CD4-positive, alpha-beta T cell treated with Interleukin-17A for 4 hours (primary cell): ENCODE results near the gene LANCL3.
"Not testable (repeated sequence)": the region's sequence is repeated elsewhere in the genome, so short reads cannot be mapped to it uniquely, and the experiment has no call there.

Source experiments
- DNase-seq: peaks from one replicate; pipeline ENCODE4 v3.0.0-alpha.2; 2020; ENCODE audit warnings: mixed read lengths

Gene LANCL3

GRCh38 chrX:37571426-37572107 is at the start of gene LANCL3:
LANCL3 (plus strand) TSS chrX:37571661; CDS start chrX:37571871, 210 bp downstream.
- DNase-seq = not testable (repeated sequence)

DNA sequence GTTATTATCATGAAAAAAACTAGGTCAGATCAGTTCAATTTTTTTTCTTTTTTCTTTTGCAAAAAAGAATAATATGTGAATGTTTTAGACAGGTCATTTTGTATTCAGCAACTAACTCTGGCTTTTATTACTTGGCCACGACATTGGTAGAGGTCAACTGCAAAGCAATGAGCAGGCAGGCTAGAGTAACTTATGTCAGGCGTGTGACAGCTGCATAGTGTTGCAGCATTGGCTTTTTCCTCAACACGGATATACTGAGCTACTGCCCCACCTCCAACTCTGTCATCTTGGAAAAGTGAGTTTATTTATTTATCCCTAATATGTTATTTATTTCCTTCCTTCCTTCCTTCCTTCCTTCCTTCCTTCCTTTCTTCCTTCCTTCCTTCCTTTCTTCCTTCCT is 47.8 kb upstream of the LANCL3 start:
- DNase-seq = not testable (repeated sequence)

- DNase-seq = no peak
Measured at GRCh38 chrX:37541991-37542390, 29.5 kb upstream of the LANCL3 start.

GRCh38 chrX:37542791-37543190 is 28.7 kb upstream of the LANCL3 start:
- DNase-seq = no peak

GRCh38 chrX:37543324-37543723 is 28.1 kb upstream of the LANCL3 start:
- DNase-seq = no peak

GRCh38 chrX:37544531-37544930 is 26.9 kb upstream of the LANCL3 start:
- not testable (repeated sequence) for DNase-seq

DNA sequence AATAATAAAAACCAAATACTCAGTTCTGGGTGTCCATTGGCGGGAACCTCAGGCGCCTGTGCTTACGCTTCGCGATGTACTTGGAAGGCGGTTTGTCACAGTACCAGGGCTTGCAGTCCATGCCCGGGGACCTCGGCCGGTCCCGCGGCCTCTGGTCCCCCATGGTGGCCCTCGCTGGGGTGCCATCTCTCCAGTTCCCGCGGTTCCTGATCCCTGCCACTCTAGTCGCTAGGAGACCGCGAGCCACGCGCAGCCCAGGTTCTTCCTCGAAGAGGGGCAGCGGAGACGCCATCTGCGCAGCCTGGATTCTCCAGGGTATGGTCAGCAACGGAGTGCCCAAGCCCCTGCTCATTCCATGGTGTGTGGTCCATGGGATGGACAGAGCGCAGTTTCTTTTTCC is 26.4 kb upstream of the LANCL3 start:
- no peak for DNase-seq

DNA sequence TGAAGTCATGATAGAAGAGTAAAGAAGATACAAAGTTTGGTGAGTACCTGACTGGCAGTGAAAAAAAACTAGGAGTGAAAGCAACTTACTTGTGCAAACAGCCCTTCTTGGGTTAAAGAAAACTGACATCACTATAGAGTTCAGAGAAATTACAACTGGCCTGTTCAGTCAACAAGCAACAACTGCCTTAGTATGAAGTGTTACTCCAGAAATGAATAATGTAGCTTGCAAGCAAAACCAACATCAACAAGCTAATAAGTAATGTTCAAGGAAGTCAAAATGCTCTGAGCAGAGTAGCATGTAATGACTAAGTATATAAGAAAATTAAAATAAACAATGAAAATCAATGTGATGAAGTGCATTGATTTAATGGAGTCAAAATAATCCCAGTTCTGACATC is 21.8 kb upstream of the LANCL3 start:
- DNase-seq = not testable (repeated sequence)

- DNase-seq = no peak
Measured at GRCh38 chrX:37553476-37553875, 18.0 kb upstream of the LANCL3 start.

- not testable (repeated sequence) for DNase-seq
Measured at GRCh38 chrX:37565254-37565653, 6.2 kb upstream of the LANCL3 start.

DNA sequence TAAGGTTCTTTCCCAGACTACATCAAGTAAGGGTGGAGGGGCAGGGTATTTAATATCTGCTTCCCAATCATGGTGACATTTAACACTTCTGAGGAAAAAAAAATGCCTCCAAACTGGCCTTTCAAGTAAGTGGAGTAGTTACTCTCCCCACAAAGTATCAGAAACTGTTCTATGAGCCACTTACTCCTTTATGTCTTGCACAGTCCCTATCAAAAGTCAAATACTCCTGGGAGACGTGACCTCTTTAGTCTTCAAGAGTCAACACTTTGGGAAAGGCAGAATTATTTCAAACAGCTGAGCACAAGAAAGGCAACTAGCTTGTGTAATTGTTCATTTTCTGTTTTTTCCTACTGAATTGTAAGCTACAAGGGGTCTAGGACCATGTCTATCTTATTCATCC is 1.1 kb upstream of the LANCL3 start:
- DNase-seq = not testable (repeated sequence)

DNA sequence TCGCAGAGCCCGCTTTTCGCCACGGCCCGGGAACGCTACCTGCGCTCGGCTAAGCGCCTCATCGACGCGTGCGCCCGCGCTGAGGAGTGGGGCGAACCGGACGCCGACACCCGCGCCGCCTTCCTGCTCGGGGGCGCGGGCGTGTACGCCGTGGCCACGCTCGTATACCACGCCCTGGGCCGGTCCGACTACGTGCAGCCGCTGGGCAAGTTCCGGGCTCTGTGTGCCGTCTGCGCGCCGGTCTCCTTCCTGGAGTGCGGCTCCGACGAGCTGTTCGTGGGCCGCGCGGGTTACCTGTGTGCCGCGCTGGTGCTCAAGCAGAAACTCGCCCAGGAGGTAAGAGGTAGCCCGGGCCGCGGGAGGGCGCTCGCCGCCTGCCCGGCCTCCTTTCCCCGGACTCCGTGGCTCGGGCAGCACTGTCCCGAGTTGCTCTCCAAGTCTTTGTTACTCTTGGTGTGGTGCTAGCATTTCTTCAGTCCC is 687 bp downstream of the LANCL3 start:
- not testable (repeated sequence) for DNase-seq

DNA sequence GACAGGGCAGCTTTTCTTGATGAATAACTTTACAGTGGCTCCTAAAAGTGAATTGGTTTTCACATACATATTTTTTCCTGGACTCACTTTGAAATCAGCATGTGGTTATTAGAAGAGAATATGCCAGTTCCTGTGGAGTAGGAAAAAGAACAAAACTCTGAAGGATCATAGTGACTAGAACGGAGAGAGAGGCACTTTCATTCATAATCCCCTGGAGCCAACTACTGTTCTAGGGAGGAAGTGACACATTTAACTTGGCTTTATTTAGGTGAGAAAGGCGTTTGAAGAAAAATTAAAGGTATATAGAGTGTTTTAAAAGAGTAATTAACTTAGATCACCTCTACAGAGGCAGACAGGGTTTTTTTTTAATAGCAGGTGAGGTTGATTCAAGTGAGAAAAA is 1.7 kb downstream of the LANCL3 start:
- DNase-seq = not testable (repeated sequence)

- DNase-seq = no peak
Measured at GRCh38 chrX:37578045-37578444, 6.6 kb downstream of the LANCL3 start.

DNA sequence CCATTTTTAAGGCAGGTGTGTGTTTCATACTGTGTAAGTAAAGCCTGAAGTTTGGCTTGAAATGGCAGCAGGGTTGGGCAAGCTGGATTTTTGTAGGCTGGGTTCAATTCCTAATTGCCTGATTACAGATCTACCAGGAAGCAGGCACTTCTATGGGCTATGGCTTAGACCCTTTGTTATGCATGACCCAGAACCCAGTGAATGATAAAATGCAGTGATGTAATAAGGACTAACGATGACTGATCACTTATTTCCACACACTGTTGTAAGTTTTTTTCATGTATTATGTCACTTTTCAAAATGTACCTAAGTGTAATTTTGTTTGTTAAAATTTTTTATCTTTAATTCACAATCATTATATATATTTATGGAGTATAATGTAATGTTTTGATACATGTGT is 8.6 kb downstream of the LANCL3 start:
- DNase-seq = no peak

DNA sequence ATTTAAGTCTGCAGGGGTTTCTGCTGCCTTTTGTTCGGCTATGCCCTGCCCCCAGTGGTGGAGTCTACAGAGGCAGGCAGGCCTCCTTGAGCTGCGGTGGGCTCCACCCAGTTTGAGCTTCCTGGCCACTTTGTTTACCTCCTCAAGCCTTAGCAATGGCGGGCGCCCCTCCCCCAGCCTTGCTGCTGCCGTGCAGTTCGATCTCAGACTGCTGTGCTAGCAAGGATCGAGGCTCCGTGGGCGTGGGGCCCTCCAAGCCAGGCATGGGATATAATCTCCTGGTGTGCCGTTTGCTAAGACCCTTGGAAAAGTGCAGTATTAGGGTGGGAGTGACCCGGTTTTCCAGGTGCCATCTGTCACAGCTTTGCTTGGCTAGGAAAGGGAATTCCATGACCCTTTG is 15.9 kb downstream of the LANCL3 start:
- not testable (repeated sequence) for DNase-seq

GRCh38 chrX:37590047-37590446 is 18.6 kb downstream of the LANCL3 start:
- no peak for DNase-seq

DNA sequence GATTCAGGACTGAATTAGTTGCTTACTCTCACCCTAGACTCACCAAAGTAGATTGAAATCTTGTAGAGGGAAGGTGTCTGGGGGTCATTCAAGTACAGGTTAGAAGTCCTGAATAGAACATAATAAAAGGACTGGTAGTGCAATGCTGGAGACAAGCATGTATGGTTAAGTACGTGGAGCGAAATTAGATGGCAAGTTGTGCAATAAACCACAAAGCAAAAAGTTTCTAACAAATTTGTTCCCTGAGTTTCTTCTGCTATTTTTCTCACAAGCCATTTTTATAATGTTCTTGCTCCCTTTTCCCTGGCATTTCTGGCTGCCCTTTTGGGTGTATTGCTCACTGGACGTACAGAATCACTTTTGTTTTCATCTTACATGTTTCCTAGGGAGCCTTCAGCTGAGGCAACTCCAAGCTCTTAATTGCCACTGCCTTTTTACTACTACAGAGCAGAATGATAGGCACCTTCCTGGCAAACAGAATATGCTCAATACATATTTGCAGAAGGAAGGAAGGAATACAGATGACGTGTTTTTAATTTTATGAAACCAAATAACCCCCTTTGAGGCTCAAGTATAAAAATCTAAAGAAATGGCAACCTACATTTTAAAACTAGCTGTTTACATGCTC is 23.4 kb downstream of the LANCL3 start:
- no peak for DNase-seq

DNA sequence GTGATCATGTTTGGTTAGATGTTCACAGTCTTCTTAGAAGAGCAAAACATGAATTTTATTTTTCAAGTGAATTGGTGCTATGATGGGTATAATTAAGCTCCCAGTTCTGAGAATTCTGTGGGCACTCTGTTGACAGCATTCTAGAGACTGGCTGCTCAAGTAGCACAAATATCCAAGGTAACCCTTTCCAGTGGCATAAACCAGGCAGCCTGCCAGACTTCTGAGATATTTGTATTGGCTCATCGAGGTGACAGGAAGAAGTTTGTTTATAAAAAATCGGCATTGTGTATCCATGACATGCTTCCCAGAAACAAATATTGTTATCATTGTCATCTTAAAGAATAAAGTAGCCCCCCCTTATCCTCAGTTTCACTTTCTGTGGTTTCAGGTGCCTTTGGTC is 28.3 kb downstream of the LANCL3 start:
- DNase-seq = no peak

- DNase-seq = no peak
Measured at GRCh38 chrX:37603938-37604409, 32.5 kb downstream of the LANCL3 start.

- no peak for DNase-seq
Measured at GRCh38 chrX:37607243-37607642, 35.8 kb downstream of the LANCL3 start.

DNA sequence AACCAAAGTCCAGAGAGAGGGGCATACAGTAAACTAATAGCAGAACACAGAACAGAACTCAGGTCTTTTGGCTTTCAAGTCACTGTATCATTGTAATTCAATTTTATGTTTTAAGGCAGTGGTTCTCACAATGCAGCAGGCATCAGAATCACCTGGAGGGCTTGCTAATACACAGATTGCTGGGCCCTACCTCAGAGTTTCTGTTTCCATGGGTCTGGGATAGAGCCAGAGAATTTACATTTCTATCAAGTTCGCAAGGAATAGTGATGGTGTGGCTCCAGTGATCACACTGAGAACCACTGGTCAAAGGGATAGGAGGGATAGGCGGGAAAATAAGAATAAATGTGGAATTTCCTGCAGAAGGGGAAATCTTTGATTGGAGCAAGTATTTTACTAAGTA is 36.7 kb downstream of the LANCL3 start:
- no peak for DNase-seq

GRCh38 chrX:37609727-37610126 is 38.3 kb downstream of the LANCL3 start:
- no peak for DNase-seq

DNA sequence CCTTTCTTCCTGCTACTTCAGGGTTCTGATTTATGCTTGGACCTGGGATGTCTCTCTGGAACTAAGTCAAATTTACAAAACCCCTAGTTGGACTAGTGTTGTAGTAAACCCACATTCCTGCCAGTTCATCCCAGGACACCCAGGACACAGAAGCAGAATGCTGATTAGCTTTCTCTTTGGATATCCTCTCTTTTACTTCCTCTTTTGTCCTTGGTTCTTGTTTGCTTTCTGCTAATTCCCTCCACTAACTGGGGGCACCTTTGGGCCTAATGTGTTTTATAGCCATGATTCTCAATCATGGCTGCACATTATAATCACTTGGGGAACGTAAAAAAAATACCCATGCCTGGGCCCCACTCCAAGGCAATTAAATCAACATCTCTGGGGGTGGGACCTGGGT is 42.5 kb downstream of the LANCL3 start:
- no peak for DNase-seq
